GM10266 (cell line): Measurements from ENCODE around the gene FHOD3.
"Not testable (repeated sequence)": the region's sequence is repeated elsewhere in the genome, so short reads cannot be mapped to it uniquely, and the experiment has no call there.

Experiments used
- DNase-seq: peaks from one replicate; pipeline ENCODE4 v3.0.0; 2012; ENCODE audit errors: extremely low spot score
- CTCF ChIP-seq: IDR thresholded peaks from 2 replicates; pipeline ENCODE4 v1.5.1; 2012; ENCODE audit warnings: mild to moderate bottlenecking, low read depth; ENCODE audit not compliant: control insufficient read depth, insufficient read depth; ENCODE audit errors: missing control alignments

The FHOD3 gene

DNA sequence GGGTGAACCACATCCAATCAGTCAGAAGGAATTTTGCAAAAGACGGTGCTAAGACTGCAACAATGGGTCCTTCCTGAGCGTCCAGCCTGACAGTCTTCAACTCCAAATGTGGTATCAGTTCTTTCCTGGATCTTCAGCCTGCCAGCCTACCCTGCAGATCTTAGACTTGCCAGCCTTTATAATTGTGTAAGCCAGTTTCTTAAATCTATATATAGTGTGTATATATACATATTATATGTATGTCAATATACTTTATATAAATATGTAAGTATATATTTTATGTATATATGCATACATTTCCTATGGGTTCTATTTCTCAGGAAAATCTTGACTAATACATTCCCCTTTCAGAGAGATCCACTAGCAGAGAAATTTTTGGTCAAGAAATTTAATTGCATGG is 245.5 kb downstream of the FHOD3 start:
- TF ChIP-seq CTCF = no peak
- no peak for DNase-seq

GRCh38 chr18:36543991-36544725 is 246.6 kb downstream of the FHOD3 start:
- no peak for DNase-seq
- no peak for TF ChIP-seq CTCF

DNA sequence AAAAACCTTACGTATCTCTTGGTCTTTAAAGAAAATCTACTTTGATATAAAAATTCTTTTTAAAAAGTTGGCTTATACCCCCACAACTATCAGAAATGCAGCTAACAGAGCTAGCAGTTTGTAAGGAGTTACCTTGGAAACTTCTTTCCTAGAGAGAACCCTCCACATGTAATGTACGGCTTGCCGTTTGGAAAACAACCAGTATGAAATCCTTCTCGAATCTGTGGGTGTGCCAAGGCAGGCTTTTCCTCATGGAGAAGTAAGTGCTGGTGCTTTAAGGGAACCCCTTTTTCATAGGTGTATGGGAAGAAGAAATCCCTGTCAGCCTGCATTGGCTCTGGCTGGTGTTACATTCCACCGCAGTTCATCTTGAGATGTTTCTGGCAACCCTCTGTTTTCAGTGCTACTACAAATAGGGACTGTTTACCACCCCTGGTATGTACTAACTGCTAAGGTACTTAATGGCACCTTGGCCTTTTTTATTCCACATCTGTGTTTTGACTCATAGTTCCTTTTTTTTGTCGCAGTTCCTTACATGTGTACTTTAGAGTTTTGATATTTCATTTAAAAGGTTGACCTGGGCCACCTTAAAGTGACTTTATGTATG is 248.4 kb downstream of the FHOD3 start:
- no peak for DNase-seq
- TF ChIP-seq CTCF = no peak

GRCh38 chr18:36546876-36547275 is 249.4 kb downstream of the FHOD3 start:
- TF ChIP-seq CTCF = no peak
- no peak for DNase-seq

- TF ChIP-seq CTCF = no peak
- no peak for DNase-seq
Measured at GRCh38 chr18:36547544-36547943, 250.0 kb downstream of the FHOD3 start.

DNA sequence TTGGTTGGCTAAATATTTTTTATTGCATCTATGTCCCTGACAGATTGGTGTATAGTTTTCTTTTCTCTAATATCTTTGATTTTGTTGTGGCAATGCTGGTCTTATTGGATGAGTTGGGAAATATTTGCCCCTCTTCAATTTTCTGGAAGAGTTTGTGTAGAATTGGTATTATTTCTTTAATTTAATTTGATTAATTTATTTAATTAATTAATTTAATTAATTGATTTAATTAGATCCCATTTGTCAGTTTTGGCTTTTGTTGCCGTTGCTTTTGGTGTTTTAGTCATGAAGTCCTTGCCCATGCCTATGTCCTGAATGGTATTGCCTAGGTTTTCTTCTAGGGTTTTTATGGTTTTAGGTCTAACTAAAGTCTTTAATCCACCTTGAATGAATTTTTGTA is 253.8 kb downstream of the FHOD3 start:
- not testable (repeated sequence) for DNase-seq

GRCh38 chr18:36558234-36558633 is 260.7 kb downstream of the FHOD3 start:
- DNase-seq = no peak
- TF ChIP-seq CTCF = no peak
